Skin epidermis (tissue), 12 donors: ENCODE data around the gene MLC1.
A peak's percentile ranks its signal among the peaks of the same experiment; 100 is the strongest.

Source experiments
- H3K27ac ChIP-seq, 21 experiments: fragments of 200-600 bp; sonication (generic) in 11 of 21; one replicate each; pipeline ENCODE4 v1.5.0; 2020; ENCODE audit warnings: mild to moderate bottlenecking in 3 of 21, inconsistent platforms in 2 of 21, moderate library complexity in 2 of 21
- H3K4me3 ChIP-seq, 7 experiments: fragments of 200-600 bp; sonication (generic) in 2 of 7; one replicate each; pipeline ENCODE4 v1.5.0; 2020; ENCODE audit warnings: inconsistent platforms in 2 of 7, mild to moderate bottlenecking in 2 of 7, moderate library complexity in 1 of 7

MLC1 gene

GRCh38 chr22:50009765-50010675 lies 75.2 kb downstream of the MLC1 start:
- Histone ChIP-seq H3K4me3 (peak overlapping the region in 3 of 7 experiments; percentile 4 to 28 (median 14)), H3K27ac (peak overlapping the region in 4 of 21 experiments; percentile 34 to 70 (median 43))
